Activated CD8-positive, alpha-beta T cell treated with anti-CD3 and anti-CD28 coated beads for 36 hours (primary cell): ENCODE results near the gene SIRT6. TPM values are rescaled to one million over a fixed set of nuclear protein-coding genes. Genes with fewer than 3 reads are reported as not detected.

Source experiments
- ATAC-seq: fragments of 200-7000 bp; cut with Tn5 transposase; one replicate; pipeline ENCODE4 v1.10.0; 2021; ENCODE audit warnings: mild to moderate bottlenecking, moderate library complexity
- CTCF ChIA-PET: fragments of 350-600 bp; sonication (Branson Sonifier 250); formaldehyde crosslinking; loops from one replicate; lab custom pipeline; 2021; ENCODE audit warnings: antibody characterized with exemption; lab: Charles Lee
- POLR2A ChIA-PET: fragments of 350-600 bp; sonication (Branson Sonifier 250); formaldehyde crosslinking; loops from one replicate; lab custom pipeline; 2021; ENCODE audit warnings: antibody characterized with exemption; lab: Charles Lee
- DNase-seq: peaks from one replicate; pipeline ENCODE4 v3.0.0-alpha.2; 2020
- H3K27ac Mint-ChIP-seq: one replicate; pipeline ENCODE4 v1.8.0; 2021; ENCODE audit warnings: mild to moderate bottlenecking, mixed read lengths
- H3K27me3 Mint-ChIP-seq: one replicate; pipeline ENCODE4 v1.8.0; 2021; ENCODE audit warnings: mixed read lengths
- H3K36me3 Mint-ChIP-seq: one replicate; pipeline ENCODE4 v1.8.0; 2021; ENCODE audit warnings: low read depth, mixed read lengths
- H3K4me1 Mint-ChIP-seq: one replicate; pipeline ENCODE4 v1.8.0; 2021; ENCODE audit warnings: low read depth, mixed read lengths
- H3K4me3 Mint-ChIP-seq: one replicate; pipeline ENCODE4 v1.8.0; 2021; ENCODE audit warnings: mild to moderate bottlenecking, moderate library complexity, mixed read lengths
- H3K9me3 Mint-ChIP-seq: one replicate; pipeline ENCODE4 v1.8.0; 2021; ENCODE audit warnings: mixed read lengths
- CTCF ChIP-seq: fragments of 200-600 bp; IDR thresholded peaks from one replicate; pipeline ENCODE4 v1.8.0; 2022; ENCODE audit warnings: antibody characterized with exemption, mild to moderate bottlenecking
- intact Hi-C: fragments of 100-400 bp; cut with micrococcal nuclease; formaldehyde crosslinking; loops from one replicate; pipeline ENCODE4 v1.10.0; 2022
- total RNA-seq, 2 experiments: library from RNA; stranded (reverse); gene quantifications; one replicate each; pipeline ENCODE4 v1.2.3, GENCODE V29; 2021

SIRT6 gene
- total RNA-seq, 2 experiments from 2014 or later, result 26.9 to 28.3 TPM

GRCh38 chr19:4187313-4188122 lies 5.2 kb upstream of the SIRT6 start:
- POLR2A ChIA-PET, result no interaction called here
- TF ChIP-seq CTCF, result no peak
- Mint-ChIP-seq H3K27me3 (no peaks in the 10 kb centered on the region), H3K27ac (no peak overlapping the region), H3K36me3 (no peaks in the 10 kb centered on the region), H3K4me3 (no peak overlapping the region), H3K4me1 (peaks cover 7% of the 10 kb centered on the region), H3K9me3 (no peaks in the 10 kb centered on the region)
- no peak for ATAC-seq
- no peak for DNase-seq
- intact Hi-C loops, result no loop called here
- CTCF ChIA-PET, result interaction anchor here (0.8 to 1.7 kb wide), 4 partner anchors 14 to 202 kb away, joined by 3 to 5 read pairs (median 4); no protein-coding TSS in a partner anchor

GRCh38 chr19:4186087-4186993 lies 4.0 kb upstream of the SIRT6 start:
- POLR2A ChIA-PET, result no interaction called here
- ATAC-seq, result peak; percentile 74
- CTCF ChIA-PET, result interaction anchor here (0.7 to 1.7 kb wide), 8 partner anchors 8 to 290 kb away, joined by 3 to 5 read pairs (median 4); no protein-coding TSS in a partner anchor
- no peak overlapping the region for H3K4me3 Mint-ChIP-seq
- peak; percentile 90 for DNase-seq
- H3K36me3 Mint-ChIP-seq, result no peaks in the 10 kb centered on the region
- H3K27ac Mint-ChIP-seq, result no peak overlapping the region
- H3K9me3 Mint-ChIP-seq, result no peaks in the 10 kb centered on the region
- peak; percentile 89 for TF ChIP-seq CTCF
- H3K4me1 Mint-ChIP-seq, result peaks cover 7% of the 10 kb centered on the region
- H3K27me3 Mint-ChIP-seq, result no peaks in the 10 kb centered on the region
- intact Hi-C loops, result no loop called here

GRCh38 chr19:4185413-4186086 lies 3.2 kb upstream of the SIRT6 start:
- H3K36me3 Mint-ChIP-seq, result no peaks in the 10 kb centered on the region
- H3K27me3 Mint-ChIP-seq, result no peaks in the 10 kb centered on the region
- H3K27ac Mint-ChIP-seq, result no peak overlapping the region
- TF ChIP-seq CTCF, result no peak
- intact Hi-C loops, result no loop called here
- ATAC-seq, result no peak
- ChIA-PET POLR2A (no interaction called here), CTCF (interaction anchor here (1.3 to 1.7 kb wide), 2 partner anchors 94 to 290 kb away, joined by 4 read pairs; no protein-coding TSS in a partner anchor)
- no peaks in the 10 kb centered on the region for H3K9me3 Mint-ChIP-seq
- H3K4me1 Mint-ChIP-seq, result peaks cover 15% of the 10 kb centered on the region
- no peak overlapping the region for H3K4me3 Mint-ChIP-seq
- no peak for DNase-seq

GRCh38 chr19:4184718-4185352 lies 2.5 kb upstream of the SIRT6 start:
- Mint-ChIP-seq H3K9me3 (no peaks in the 10 kb centered on the region), H3K36me3 (peaks cover under 1% of the 10 kb centered on the region), H3K27me3 (no peaks in the 10 kb centered on the region), H3K4me1 (peaks cover 19% of the 10 kb centered on the region), H3K27ac (no peak overlapping the region), H3K4me3 (peak overlapping the region; percentile 40)
- ATAC-seq (no peak), DNase-seq (no peak)
- POLR2A ChIA-PET, result no interaction called here
- intact Hi-C loops, result no loop called here
- no peak for TF ChIP-seq CTCF
- CTCF ChIA-PET, result interaction anchor here (1.3 kb wide), 1 partner anchor 15 kb away, joined by 3 read pairs; no protein-coding TSS in a partner anchor
